GM21528 (cell line): ENCODE measurements around the gene UBASH3B.

Experiments
- ATAC-seq: cut with Tn5 transposase; IDR thresholded peaks from one replicate; pipeline ENCODE4 v1.9.1; 2021; ENCODE audit warnings: mild to moderate bottlenecking, moderate library complexity; ENCODE audit not compliant: unreplicated experiment, low FRiP score

UBASH3B gene

GRCh38 chr11:122705396-122705795 lies 49.9 kb downstream of the UBASH3B start:
- no peak for ATAC-seq

GRCh38 chr11:122706291-122707088 lies 51.0 kb downstream of the UBASH3B start:
- ATAC-seq, result no peak

- no peak for ATAC-seq
These were observed 51.6 kb downstream of the UBASH3B start for GRCh38 chr11:122707111-122707510.

- ATAC-seq, result no peak
These were observed 52.4 kb downstream of the UBASH3B start for GRCh38 chr11:122707901-122708300.

GRCh38 chr11:122709039-122709760 lies 53.7 kb downstream of the UBASH3B start:
- ATAC-seq, result no peak

GRCh38 chr11:122711362-122711761 lies 55.8 kb downstream of the UBASH3B start:
- no peak for ATAC-seq

GRCh38 chr11:122711831-122712381 lies 56.4 kb downstream of the UBASH3B start:
- ATAC-seq, result no peak

- ATAC-seq, result no peak
These were observed 58.5 kb downstream of the UBASH3B start for GRCh38 chr11:122714004-122714403.

- ATAC-seq, result no peak
These were observed 59.0 kb downstream of the UBASH3B start for GRCh38 chr11:122714484-122714883.

GRCh38 chr11:122715548-122716440 lies 60.3 kb downstream of the UBASH3B start:
- ATAC-seq, result no peak

- peak; percentile 92 for ATAC-seq
These were observed 61.8 kb downstream of the UBASH3B start for GRCh38 chr11:122717264-122717867.

- no peak for ATAC-seq
These were observed 64.8 kb downstream of the UBASH3B start for GRCh38 chr11:122720107-122720881.

- ATAC-seq, result no peak
These were observed 65.9 kb downstream of the UBASH3B start for GRCh38 chr11:122721201-122721963.

GRCh38 chr11:122721964-122722266 lies 66.4 kb downstream of the UBASH3B start:
- no peak for ATAC-seq

- ATAC-seq, result no peak
These were observed 67.6 kb downstream of the UBASH3B start for GRCh38 chr11:122723106-122723505.

GRCh38 chr11:122723576-122723975 lies 68.1 kb downstream of the UBASH3B start:
- ATAC-seq, result no peak

- no peak for ATAC-seq
These were observed 69.0 kb downstream of the UBASH3B start for GRCh38 chr11:122724520-122724919.

GRCh38 chr11:122726028-122726427 lies 70.5 kb downstream of the UBASH3B start:
- no peak for ATAC-seq
